PC-3 (cell line): Measurements from ENCODE around the gene LZTFL1. TPM values are rescaled to one million over a fixed set of nuclear protein-coding genes. Genes with fewer than 3 reads are reported as not detected.

Experiments
- ATAC-seq: fragments of 200-7000 bp; cut with Tn5 transposase; 2 replicates; pipeline ENCODE4 v1.9.1; 2020; ENCODE audit warnings: mild to moderate bottlenecking, moderate library complexity
- BruUV-seq: library from RNA; stranded (reverse); fragments of 400-500 nt; replicated peaks from 2 replicates; lab custom pipeline; 2021; lab: Mats Ljungman, UMichigan
- CTCF ChIA-PET: fragments of 300-600 bp; sonication (Branson Sonifier 250); formaldehyde crosslinking; loops from one replicate; lab custom pipeline; 2022; ENCODE audit warnings: antibody characterized with exemption; lab: Charles Lee
- POLR2A ChIA-PET: fragments of 300-600 bp; sonication (Branson Sonifier 250); formaldehyde crosslinking; loops from one replicate; lab custom pipeline; 2022; ENCODE audit warnings: antibody characterized with exemption; ENCODE audit not compliant: unreplicated experiment; lab: Charles Lee
- DNase-seq: peaks from one replicate; pipeline ENCODE4 v3.0.0-alpha.2; 2015
- H2AFZ ChIP-seq: fragments of 300-600 bp; sonication (generic); 2 replicates; pipeline ENCODE4 v1.6.0; 2016; ENCODE audit warnings: antibody characterized with exemption, low read length
- H3F3A ChIP-seq: fragments of 300-600 bp; sonication (generic); one replicate; pipeline ENCODE4 v1.6.0; 2017; ENCODE audit warnings: antibody characterized with exemption, low read length, control low read depth, mild to moderate bottlenecking; ENCODE audit not compliant: unreplicated experiment
- H3K27ac ChIP-seq: fragments of 300-600 bp; sonication (generic); 2 replicates; pipeline ENCODE4 v1.5.1; 2016; ENCODE audit warnings: mild to moderate bottlenecking, low read length
- H3K27me3 ChIP-seq: fragments of 300-600 bp; sonication (generic); 2 replicates; pipeline ENCODE4 v1.6.1; 2016; ENCODE audit warnings: low read length, mixed read lengths
- H3K36me3 ChIP-seq: fragments of 300-600 bp; sonication (generic); 2 replicates; pipeline ENCODE4 v1.6.1; 2016; ENCODE audit warnings: low read depth, mixed run types, low read length, mixed read lengths
- H3K4me1 ChIP-seq: fragments of 300-600 bp; sonication (generic); 2 replicates; pipeline ENCODE4 v1.5.1; 2016; ENCODE audit warnings: low read length; ENCODE audit not compliant: insufficient read depth
- H3K4me2 ChIP-seq: fragments of 300-600 bp; sonication (generic); 2 replicates; pipeline ENCODE4 v1.6.0; 2016; ENCODE audit warnings: low read length
- H3K4me3 ChIP-seq: fragments of 300-600 bp; sonication (generic); 2 replicates; pipeline ENCODE4 v1.5.1; 2016; ENCODE audit warnings: mild to moderate bottlenecking, low read length, mixed read lengths
- H3K79me2 ChIP-seq: fragments of 300-600 bp; sonication (generic); 2 replicates; pipeline ENCODE4 v1.6.1; 2017; ENCODE audit warnings: low read length, mixed read lengths
- H3K9ac ChIP-seq: fragments of 300-600 bp; sonication (generic); 2 replicates; pipeline ENCODE4 v1.6.0; 2016; ENCODE audit warnings: mild to moderate bottlenecking, low read length
- H3K9me2 ChIP-seq: fragments of 300-600 bp; sonication (generic); replicated peaks from 2 replicates; pipeline ENCODE4 v1.6.1; 2016; ENCODE audit warnings: mixed run types, low read length, mixed read lengths
- H3K9me3 ChIP-seq: fragments of 300-600 bp; sonication (generic); 2 replicates; pipeline ENCODE4 v1.6.1; 2016; ENCODE audit warnings: low read length, mixed read lengths
- H4K20me1 ChIP-seq: fragments of 300-600 bp; sonication (generic); 2 replicates; pipeline ENCODE4 v1.6.1; 2016; ENCODE audit warnings: low read length, mixed read lengths
- CTCF ChIP-seq: fragments of 300-600 bp; sonication (generic); conservative IDR thresholded peaks from 2 replicates; pipeline ENCODE4 v1.5.1; 2017; ENCODE audit warnings: antibody characterized with exemption, low read depth, mild to moderate bottlenecking, low read length
- EZH2 ChIP-seq: fragments of 300-600 bp; sonication (generic); IDR thresholded peaks from one replicate; pipeline ENCODE4 v1.6.1; 2017; ENCODE audit warnings: antibody characterized with exemption, mild to moderate bottlenecking, low read length; ENCODE audit not compliant: unreplicated experiment
- EZH2phosphoT487 ChIP-seq: fragments of 300-600 bp; sonication (generic); IDR thresholded peaks from 2 replicates; pipeline ENCODE4 v1.6.1; 2018; ENCODE audit warnings: mild to moderate bottlenecking, antibody characterized with exemption, low read length, borderline replicate concordance
- intact Hi-C: fragments of 100-400 bp; cut with micrococcal nuclease; formaldehyde crosslinking; loops from 2 replicates; pipeline ENCODE4 v1.9.0; 2023
- total RNA-seq: library from RNA; depleted of rRNA; stranded (reverse); fragments of >200 nt; gene quantifications from 2 replicates; pipeline ENCODE4 v1.2.3, GENCODE V29; 2014

Gene LZTFL1
- total RNA-seq, 1 experiment from 2014 or later, result 14.2 TPM

- H3K79me2 ChIP-seq, result no peaks in the 10 kb centered on the region
- CTCF ChIA-PET, result no interaction called here
- TF ChIP-seq EZH2 (no peak), EZH2phosphoT487 (no peak), CTCF (no peak)
- H3K36me3 ChIP-seq, result no peaks in the 10 kb centered on the region
- no TSS peak for BruUV-seq
- no peaks in the 10 kb centered on the region for H3K27me3 ChIP-seq
- no peak overlapping the region for H3K4me2 ChIP-seq
- H3F3A ChIP-seq, result no peaks in the 10 kb centered on the region
- H2AFZ ChIP-seq, result no peak overlapping the region
- peaks cover 20% of the 10 kb centered on the region for H3K4me1 ChIP-seq
- H3K9me3 ChIP-seq, result no peaks in the 10 kb centered on the region
- H3K4me3 ChIP-seq, result no peak overlapping the region
- no peaks in the 10 kb centered on the region for H3K9me2 ChIP-seq
- POLR2A ChIA-PET, result interaction anchor here (0.8 kb wide), 1 partner anchor 243 kb away, joined by 5 read pairs; no protein-coding TSS in a partner anchor
- H4K20me1 ChIP-seq, result no peaks in the 10 kb centered on the region
- no peak overlapping the region for H3K9ac ChIP-seq
- ATAC-seq, result no peak
- DNase-seq, result no peak
- no peak overlapping the region for H3K27ac ChIP-seq
- intact Hi-C loops, result no loop called here
Observed at GRCh38 chr3:45838466-45838865, 3.5 kb downstream of the LZTFL1 start.

GRCh38 chr3:45832699-45833098 lies 9.2 kb downstream of the LZTFL1 start:
- ATAC-seq (peak; percentile 83), DNase-seq (peak; percentile 63)
- ChIA-PET CTCF (interaction anchor here (0.6 to 2.0 kb wide), 6 partner anchors 9 to 173 kb away, joined by 3 to 41 read pairs (median 6); partner anchors contain the start of gene LZTFL1), POLR2A (no interaction called here)
- H3K9me2 ChIP-seq, result no peaks in the 10 kb centered on the region
- H3K79me2 ChIP-seq, result no peaks in the 10 kb centered on the region
- H3K36me3 ChIP-seq, result peaks cover 8% of the 10 kb centered on the region; the same call in 1 of the 2 replicates
- H3K9me3 ChIP-seq, result no peaks in the 10 kb centered on the region
- TF ChIP-seq EZH2, result no peak
- peak; percentile 66 for TF ChIP-seq CTCF
- TF ChIP-seq EZH2phosphoT487, result no peak
- no peak overlapping the region for H3K4me3 ChIP-seq
- intact Hi-C loops, result loop anchor here (1.0 to 2.0 kb wide), 3 partner anchors 71 to 321 kb away; no protein-coding TSS in a partner anchor
- H3K27ac ChIP-seq, result no peak overlapping the region
- H3F3A ChIP-seq, result no peaks in the 10 kb centered on the region
- H3K4me1 ChIP-seq, result no peaks in the 10 kb centered on the region
- no TSS peak for BruUV-seq
- H2AFZ ChIP-seq, result no peak overlapping the region
- no peaks in the 10 kb centered on the region for H3K27me3 ChIP-seq
- no peak overlapping the region for H3K4me2 ChIP-seq
- no peaks in the 10 kb centered on the region for H4K20me1 ChIP-seq
- H3K9ac ChIP-seq, result no peak overlapping the region

GRCh38 chr3:45830121-45830520 lies 11.8 kb downstream of the LZTFL1 start:
- H3K4me3 ChIP-seq, result no peak overlapping the region
- no peak overlapping the region for H3K27ac ChIP-seq
- no peaks in the 10 kb centered on the region for H3K9me3 ChIP-seq
- H3K9me2 ChIP-seq, result no peaks in the 10 kb centered on the region
- ChIA-PET POLR2A (no interaction called here), CTCF (interaction anchor here (0.7 kb wide), 1 partner anchor 69 kb away, joined by 3 read pairs; no protein-coding TSS in a partner anchor)
- TF ChIP-seq EZH2 (no peak), EZH2phosphoT487 (no peak), CTCF (no peak)
- H3K4me1 ChIP-seq, result no peaks in the 10 kb centered on the region
- no peak overlapping the region for H3K9ac ChIP-seq
- ATAC-seq, result no peak
- intact Hi-C loops, result no loop called here
- no peak overlapping the region for H2AFZ ChIP-seq
- H4K20me1 ChIP-seq, result no peaks in the 10 kb centered on the region
- no peaks in the 10 kb centered on the region for H3K79me2 ChIP-seq
- H3K27me3 ChIP-seq, result no peaks in the 10 kb centered on the region
- H3K4me2 ChIP-seq, result no peak overlapping the region
- BruUV-seq, result no TSS peak
- no peaks in the 10 kb centered on the region for H3F3A ChIP-seq
- peaks cover 8% of the 10 kb centered on the region; the same call in 1 of the 2 replicates for H3K36me3 ChIP-seq
- no peak for DNase-seq
